HG02798 (cell line): ENCODE data around the gene KIR3DL3.
"Not testable (repeated sequence)": the region's sequence is repeated elsewhere in the genome, so short reads cannot be mapped to it uniquely, and the experiment has no call there.

Experiments used
- ATAC-seq: cut with Tn5 transposase; IDR thresholded peaks from one replicate; pipeline ENCODE4 v1.9.1; 2021; ENCODE audit warnings: mild to moderate bottlenecking; ENCODE audit not compliant: unreplicated experiment, poor library complexity

KIR3DL3 gene

GRCh38 chr19:54775095-54775815 is 51.0 kb downstream of the KIR3DL3 start:
- ATAC-seq: not testable (repeated sequence)

GRCh38 chr19:54775830-54776229 is 51.6 kb downstream of the KIR3DL3 start:
- ATAC-seq: not testable (repeated sequence)

GRCh38 chr19:54777851-54778250 is 53.6 kb downstream of the KIR3DL3 start:
- not testable (repeated sequence) for ATAC-seq

- not testable (repeated sequence) for ATAC-seq
Observed at GRCh38 chr19:54778896-54779295, 54.7 kb downstream of the KIR3DL3 start.

- not testable (repeated sequence) for ATAC-seq
Observed at GRCh38 chr19:54782916-54783315, 58.7 kb downstream of the KIR3DL3 start.
